SK-N-SH (cell line): ENCODE data around the gene MAD1L1. TPM values are rescaled to one million over a fixed set of nuclear protein-coding genes. Genes with fewer than 3 reads are reported as not detected.

Experiments used
- CTCF ChIA-PET: fragments of 300-600, 350-600 bp; formaldehyde crosslinking; extraction: SDS; loops from one replicate; lab custom pipeline; 2021; lab: Yijun Ruan, JAX
- POLR2A ChIA-PET: fragments of 350-600 bp; sonication (Branson Sonifier 250); formaldehyde crosslinking; extraction: SDS; loops from one replicate; lab custom pipeline; 2020; ENCODE audit warnings: antibody characterized with exemption, inconsistent platforms; lab: Yijun Ruan, JAX
- DNase-seq: peaks from one replicate; pipeline ENCODE4 v3.0.0; 2012
- H2AFZ ChIP-seq: fragments of 200-600 bp; sonication (generic); 2 replicates; pipeline ENCODE4 v1.8.1; 2016; ENCODE audit warnings: antibody characterized with exemption, mild to moderate bottlenecking, low read depth
- H3F3A ChIP-seq: fragments of 200-600 bp; sonication (generic); replicated peaks from 2 replicates; pipeline ENCODE3; 2016; ENCODE audit warnings: antibody characterized with exemption, mild to moderate bottlenecking; ENCODE audit not compliant: insufficient read depth
- H3K27ac ChIP-seq, 2 experiments: fragments of 200-500 bp in 1 of 2; fragments of 200-600 bp in 1 of 2; sonication (Bioruptor generic) in 1 of 2; sonication (generic), shearing (Covaris generic) in 1 of 2; 2 replicates each; pipeline versions ENCODE4 v1.5.1 to v1.6.1; 2014 to 2016; ENCODE audit warnings: low read depth in 2 of 2, inconsistent platforms in 1 of 2, low read length in 1 of 2, mild to moderate bottlenecking in 1 of 2, mixed read lengths in 1 of 2
- H3K27me3 ChIP-seq: fragments of 200-600 bp; sonication (generic), shearing (Covaris generic); 2 replicates; pipeline ENCODE4 v1.6.1; 2016; ENCODE audit warnings: mixed run types; ENCODE audit not compliant: insufficient read depth
- H3K36me3 ChIP-seq, 2 experiments: fragments of 200-500 bp in 1 of 2; fragments of 200-600 bp in 1 of 2; sonication (Bioruptor generic) in 1 of 2; sonication (generic) in 1 of 2; replicated peaks in 1 of 2; 2 replicates each; pipeline versions ENCODE3 to v1.5.1; 2014 to 2016; ENCODE audit warnings: low read length in 1 of 2, mild to moderate bottlenecking in 1 of 2; ENCODE audit not compliant: insufficient read depth in 2 of 2, control insufficient read depth in 1 of 2
- H3K4me1 ChIP-seq, 2 experiments: fragments of 200-500 bp in 1 of 2; fragments of 200-600 bp in 1 of 2; sonication (Bioruptor generic) in 1 of 2; sonication (generic), shearing (Covaris generic) in 1 of 2; 2 replicates each; pipeline versions ENCODE4 v1.5.1 to v1.6.1; 2014 to 2016; ENCODE audit warnings: low read depth in 1 of 2, low read length in 1 of 2, mixed run types in 1 of 2; ENCODE audit not compliant: insufficient read depth in 2 of 2, control insufficient read depth in 1 of 2
- H3K4me2 ChIP-seq: fragments of 200-600 bp; sonication (generic), shearing (Covaris generic); 2 replicates; pipeline ENCODE4 v1.6.1; 2017; ENCODE audit warnings: mixed run types
- H3K4me3 ChIP-seq, 2 experiments: fragments of 200-500 bp in 1 of 2; fragments of 200-600 bp in 1 of 2; sonication (Bioruptor generic) in 1 of 2; sonication (generic), shearing (Covaris generic) in 1 of 2; 2 replicates each; pipeline versions ENCODE4 v1.5.1 to v1.8.1; 2014 to 2016; ENCODE audit warnings: low read depth in 2 of 2, inconsistent platforms in 1 of 2, low read length in 1 of 2, mild to moderate bottlenecking in 1 of 2, mixed read lengths in 1 of 2, moderate library complexity in 1 of 2
- H3K79me2 ChIP-seq: fragments of 200-600 bp; sonication (generic); 2 replicates; pipeline ENCODE4 v1.8.1; 2017; ENCODE audit warnings: mild to moderate bottlenecking; ENCODE audit not compliant: insufficient read depth
- H3K9ac ChIP-seq: fragments of 200-600 bp; sonication (generic); 2 replicates; pipeline ENCODE4 v1.6.1; 2017; ENCODE audit warnings: mixed run types
- H3K9me2 ChIP-seq: fragments of 200-600 bp; sonication (generic); 2 replicates; pipeline ENCODE4 v1.6.1; 2017; ENCODE audit warnings: mixed run types
- H3K9me3 ChIP-seq: fragments of 200-600 bp; sonication (generic); 2 replicates; pipeline ENCODE4 v1.6.1; 2017; ENCODE audit warnings: mixed run types, mild to moderate bottlenecking, moderate library complexity
- H4K20me1 ChIP-seq: fragments of 200-600 bp; sonication (generic); 2 replicates; pipeline ENCODE4 v1.6.1; 2017; ENCODE audit warnings: mild to moderate bottlenecking, mixed run types; ENCODE audit not compliant: insufficient read depth
- CTCF ChIP-seq: fragments of 200-600 bp; sonication (generic); IDR thresholded peaks from 2 replicates; pipeline ENCODE4 v1.6.1; 2017; ENCODE audit warnings: antibody characterized with exemption, mild to moderate bottlenecking, moderate library complexity
- EP300 ChIP-seq, 2 experiments: IDR thresholded peaks; 2 replicates each; pipeline versions ENCODE4 v1.4.0 to v1.6.1; 2012; ENCODE audit warnings: borderline replicate concordance in 1 of 2, low read depth in 1 of 2, low read length in 1 of 2
- EZH2phosphoT487 ChIP-seq: fragments of 200-600 bp; sonication (generic); IDR thresholded peaks from 2 replicates; pipeline ENCODE4 v1.6.1; 2017; ENCODE audit warnings: low read depth, mixed run types, mild to moderate bottlenecking, antibody characterized with exemption, moderate library complexity, borderline replicate concordance
- FOXM1 ChIP-seq: IDR thresholded peaks from 2 replicates; pipeline ENCODE4 v1.4.0; 2012; ENCODE audit warnings: low read depth, mild to moderate bottlenecking
- GATA2 ChIP-seq: sonication (generic); formaldehyde crosslinking; IDR thresholded peaks from 2 replicates; pipeline ENCODE4 v1.5.0; 2020; ENCODE audit warnings: mild to moderate bottlenecking, missing genetic modification reagents
- MEF2A ChIP-seq: IDR thresholded peaks from 2 replicates; pipeline ENCODE4 v1.4.0; 2012; ENCODE audit warnings: low read depth, borderline replicate concordance
- MXI1 ChIP-seq: IDR thresholded peaks from 2 replicates; pipeline ENCODE4 v1.6.1; 2012; ENCODE audit warnings: mild to moderate bottlenecking, low read depth, low read length, improper control_type of control experiment
- NFIC ChIP-seq: IDR thresholded peaks from 2 replicates; pipeline ENCODE4 v1.4.0; 2012; ENCODE audit warnings: borderline replicate concordance
- NRF1 ChIP-seq: IDR thresholded peaks from 2 replicates; pipeline ENCODE4 v1.6.1; 2012; ENCODE audit warnings: low read depth, mild to moderate bottlenecking, low read length
- PBX3 ChIP-seq: IDR thresholded peaks from 2 replicates; pipeline ENCODE4; 2012
- RAD21 ChIP-seq: IDR thresholded peaks from 2 replicates; pipeline ENCODE4 v1.6.1; 2012; ENCODE audit warnings: mild to moderate bottlenecking, low read length
- REST ChIP-seq: IDR thresholded peaks from 2 replicates; pipeline ENCODE4 v1.6.1; 2012; ENCODE audit warnings: mild to moderate bottlenecking, low read depth, low read length, moderate library complexity
- RXRA ChIP-seq: IDR thresholded peaks from 2 replicates; pipeline ENCODE4 v1.4.0; 2012; ENCODE audit warnings: low read depth, mild to moderate bottlenecking, borderline replicate concordance
- SMC3 ChIP-seq: IDR thresholded peaks from 2 replicates; pipeline ENCODE4 v1.6.1; 2012; ENCODE audit warnings: low read depth, low read length, improper control_type of control experiment
- TAF1 ChIP-seq: IDR thresholded peaks from 2 replicates; pipeline ENCODE4 v1.6.1; 2012; ENCODE audit warnings: low read depth, mild to moderate bottlenecking, low read length, moderate library complexity, borderline replicate concordance
- USF2 ChIP-seq: fragments of 150-350 bp; IDR thresholded peaks from 2 replicates; pipeline ENCODE4 v1.6.1; 2017; ENCODE audit warnings: antibody characterized with exemption, low read length, low read depth, borderline replicate concordance
- YY1 ChIP-seq: IDR thresholded peaks from 2 replicates; pipeline ENCODE4 v1.4.0; 2012; ENCODE audit warnings: low read depth, mild to moderate bottlenecking
- WGBS: methylation state at CpG from one replicate; pipeline ENCODE4 v1.1.6; 2017; ENCODE audit warnings: low lambda C conversion rate; 5-methylcytosine and 5-hydroxymethylcytosine counted together
- polyA plus RNA-seq, 3 experiments: library from polyadenylated mRNA; depleted of rRNA; stranded (reverse); fragments of >200 nt; gene quantifications; 2 replicates each; pipeline ENCODE4 v1.2.3, GENCODE V29; 2012
- TF ChIP-seq, protein P1 (sequence below): fragments of 150-350 bp; IDR thresholded peaks from 2 replicates; pipeline ENCODE4 v1.6.1; 2016; ENCODE audit warnings: mild to moderate bottlenecking, low read depth, low read length

MAD1L1 gene
- polyA plus RNA-seq, 1 of the 3 experiments (the other 2 are of a cell fraction), result 46.2 TPM

DNA sequence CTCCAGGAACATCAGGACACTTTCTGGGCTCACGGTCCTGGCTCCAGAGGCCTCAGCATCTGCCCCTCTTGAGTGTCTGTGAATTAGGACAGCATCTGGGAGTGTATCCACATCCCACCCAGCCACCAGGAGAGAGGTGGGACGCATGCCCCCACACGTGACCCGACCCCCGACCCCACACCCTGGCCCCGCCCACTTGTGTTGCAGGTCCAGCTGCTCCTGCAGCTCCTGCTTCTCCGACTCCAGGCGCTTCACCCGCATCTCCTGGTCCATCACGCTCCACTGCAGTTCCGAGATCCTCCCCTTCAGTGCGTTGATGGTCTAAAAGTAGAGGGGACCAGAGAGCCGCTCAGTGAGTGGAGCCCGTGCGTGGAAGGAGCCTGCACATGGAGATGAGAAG is 13.6 kb downstream of the MAD1L1 start:
- no peak overlapping the region for H3K27ac ChIP-seq
- H3K79me2 ChIP-seq, result peaks cover 20% of the 10 kb centered on the region; the same call in 1 of the 2 replicates
- H3K4me1 ChIP-seq, result no peaks in the 10 kb centered on the region
- peaks cover 12% of the 10 kb centered on the region; the same call in 1 of the 2 replicates for H4K20me1 ChIP-seq
- no peak for DNase-seq
- no peaks in the 10 kb centered on the region for H3F3A ChIP-seq
- no peak overlapping the region for H3K9ac ChIP-seq
- peaks cover 28 to 57% of the 10 kb centered on the region in 2 experiments for H3K36me3 ChIP-seq
- H3K27me3 ChIP-seq, result no peaks in the 10 kb centered on the region
- H3K9me3 ChIP-seq, result no peaks in the 10 kb centered on the region
- no peaks in the 10 kb centered on the region for H3K9me2 ChIP-seq
- TF ChIP-seq, protein P1, sequence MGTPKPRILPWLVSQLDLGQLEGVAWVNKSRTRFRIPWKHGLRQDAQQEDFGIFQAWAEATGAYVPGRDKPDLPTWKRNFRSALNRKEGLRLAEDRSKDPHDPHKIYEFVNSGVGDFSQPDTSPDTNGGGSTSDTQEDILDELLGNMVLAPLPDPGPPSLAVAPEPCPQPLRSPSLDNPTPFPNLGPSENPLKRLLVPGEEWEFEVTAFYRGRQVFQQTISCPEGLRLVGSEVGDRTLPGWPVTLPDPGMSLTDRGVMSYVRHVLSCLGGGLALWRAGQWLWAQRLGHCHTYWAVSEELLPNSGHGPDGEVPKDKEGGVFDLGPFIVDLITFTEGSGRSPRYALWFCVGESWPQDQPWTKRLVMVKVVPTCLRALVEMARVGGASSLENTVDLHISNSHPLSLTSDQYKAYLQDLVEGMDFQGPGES, result no peak
- no peak for TF ChIP-seq SMC3
- no peak for TF ChIP-seq GATA2 (CRISPR knock-in tag)
- no peak for TF ChIP-seq NFIC
- no peak for TF ChIP-seq RXRA
- no peak for TF ChIP-seq REST
- no peak for TF ChIP-seq EP300 (IDR thresholded peaks at IDR 0.05; ENCODE audit: borderline replicate concordance in 1 of 2, low read depth in 1 of 2, low read length in 1 of 2)
- TF ChIP-seq NRF1, result no peak
- no peak for TF ChIP-seq PBX3
- TF ChIP-seq MXI1, result no peak
- TF ChIP-seq, all 33 proteins: peak for 0
- ChIA-PET POLR2A (no interaction called here), CTCF (no interaction called here)
- Histone ChIP-seq H2AFZ (no peak overlapping the region), H3K4me2 (no peak overlapping the region), H3K4me3 (no peak overlapping the region)
- 95% methylated on average over 15 of the region's 15 CpGs for WGBS

DNA sequence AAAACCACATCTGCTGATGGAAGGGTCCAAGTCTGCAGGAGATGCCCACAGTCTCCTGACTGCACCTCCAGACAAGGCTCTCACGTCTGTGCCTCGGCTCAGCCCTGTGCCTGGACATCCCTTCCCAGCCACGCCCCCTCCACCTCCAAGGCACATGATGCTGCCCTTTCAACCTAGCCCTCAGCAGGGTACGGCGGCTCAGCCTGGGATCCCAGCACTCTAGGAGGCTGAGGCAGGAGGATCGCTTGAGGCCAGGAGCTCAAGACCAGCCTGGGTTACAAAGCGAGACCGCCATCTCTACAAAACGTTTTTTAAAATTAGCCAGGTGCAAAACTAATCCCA is 14.3 kb downstream of the MAD1L1 start:
- Histone ChIP-seq H3K9me3 (no peaks in the 10 kb centered on the region), H2AFZ (no peak overlapping the region), H3K9me2 (no peaks in the 10 kb centered on the region), H3K36me3 (peaks cover 29 to 56% of the 10 kb centered on the region in 2 experiments), H3F3A (no peaks in the 10 kb centered on the region), H3K9ac (no peak overlapping the region), H4K20me1 (peaks cover 12% of the 10 kb centered on the region; the same call in 1 of the 2 replicates), H3K4me2 (no peak overlapping the region), H3K27me3 (no peaks in the 10 kb centered on the region), H3K4me1 (no peaks in the 10 kb centered on the region), H3K27ac (no peak overlapping the region), H3K79me2 (peaks cover 20% of the 10 kb centered on the region; the same call in 1 of the 2 replicates), H3K4me3 (no peak overlapping the region)
- 91% methylated on average over 9 of the region's 9 CpGs for WGBS
- ChIA-PET POLR2A (no interaction called here), CTCF (no interaction called here)
- DNase-seq, result no peak
- TF ChIP-seq SMC3, result no peak
- no peak for TF ChIP-seq MEF2A
- no peak for TF ChIP-seq FOXM1
- no peak for TF ChIP-seq TAF1
- no peak for TF ChIP-seq RAD21
- TF ChIP-seq MXI1, result no peak
- no peak for TF ChIP-seq EZH2phosphoT487
- TF ChIP-seq USF2, result no peak
- no peak for TF ChIP-seq CTCF
- TF ChIP-seq, protein P1, result no peak
- no peak for TF ChIP-seq YY1
